Loucy (cell line): ENCODE results near the gene PFDN6.
"Not testable (repeated sequence)": the region's sequence is repeated elsewhere in the genome, so short reads cannot be mapped to it uniquely, and the experiment has no call there.

Source experiments
- H2AFZ ChIP-seq: fragments of 200-600 bp; sonication (generic); 2 replicates; pipeline ENCODE4 v1.6.0; 2016; ENCODE audit warnings: antibody characterized with exemption, mild to moderate bottlenecking, low read length, moderate library complexity
- H3F3A ChIP-seq: fragments of 200-600 bp; 2 replicates; pipeline ENCODE4 v1.6.0; 2016; ENCODE audit warnings: antibody characterized with exemption, low read depth, mild to moderate bottlenecking
- H3K27me3 ChIP-seq: fragments of 200-600 bp; sonication (generic); 2 replicates; pipeline ENCODE4 v1.6.1; 2014; ENCODE audit warnings: low read length, mild to moderate bottlenecking; ENCODE audit not compliant: insufficient read depth, poor library complexity, severe bottlenecking
- H3K36me3 ChIP-seq: fragments of 200-600 bp; sonication (generic); 2 replicates; pipeline ENCODE4 v1.6.1; 2016; ENCODE audit warnings: low read length; ENCODE audit not compliant: insufficient read depth
- H3K4me1 ChIP-seq: fragments of 200-600 bp; sonication (generic); 2 replicates; pipeline ENCODE4 v1.5.1; 2014; ENCODE audit warnings: low read length, mild to moderate bottlenecking; ENCODE audit not compliant: insufficient read depth, poor library complexity, severe bottlenecking
- H3K4me2 ChIP-seq: fragments of 200-600 bp; sonication (generic); 2 replicates; pipeline ENCODE4 v1.6.0; 2014; ENCODE audit warnings: antibody characterized with exemption, low read length, low read depth, mild to moderate bottlenecking; ENCODE audit not compliant: poor library complexity, severe bottlenecking
- H3K4me3 ChIP-seq: fragments of 200-600 bp; sonication (generic); 2 replicates; pipeline ENCODE4 v1.5.1; 2014; ENCODE audit warnings: low read length, mild to moderate bottlenecking, mixed read lengths; ENCODE audit not compliant: poor library complexity, severe bottlenecking
- H3K79me2 ChIP-seq: fragments of 200-600 bp; sonication (generic); 2 replicates; pipeline ENCODE4 v1.6.1; 2014; ENCODE audit warnings: low read length; ENCODE audit not compliant: insufficient read depth
- H3K9ac ChIP-seq: fragments of 200-600 bp; sonication (generic); 2 replicates; pipeline ENCODE4 v1.6.0; 2014; ENCODE audit warnings: mild to moderate bottlenecking, low read depth, low read length, moderate library complexity; ENCODE audit not compliant: poor library complexity, severe bottlenecking
- H3K9me2 ChIP-seq: fragments of 200-600 bp; sonication (generic); replicated peaks from 2 replicates; pipeline ENCODE4 v1.6.1; 2016; ENCODE audit warnings: low read depth, low read length, mixed read lengths
- H3K9me3 ChIP-seq: fragments of 200-600 bp; sonication (generic); 2 replicates; pipeline ENCODE4 v1.6.1; 2014; ENCODE audit warnings: mild to moderate bottlenecking, antibody characterized with exemption, low read length, low read depth; ENCODE audit not compliant: insufficient read depth
- H4K20me1 ChIP-seq: fragments of 200-600 bp; sonication (generic); 2 replicates; pipeline ENCODE4 v1.6.0; 2014; ENCODE audit warnings: antibody characterized with exemption, low read length, mild to moderate bottlenecking; ENCODE audit not compliant: insufficient read depth, poor library complexity, severe bottlenecking
- CTCF ChIP-seq: fragments of 200-600 bp; sonication (generic); conservative IDR thresholded peaks from 2 replicates; pipeline ENCODE4 v1.5.1; 2014; ENCODE audit warnings: mild to moderate bottlenecking, antibody characterized with exemption, low read length
- EZH2phosphoT487 ChIP-seq: fragments of 200-600 bp; IDR thresholded peaks from 2 replicates; pipeline ENCODE4 v1.6.1; 2018; ENCODE audit warnings: antibody characterized with exemption, mild to moderate bottlenecking, moderate library complexity, borderline replicate concordance

Gene PFDN6

DNA sequence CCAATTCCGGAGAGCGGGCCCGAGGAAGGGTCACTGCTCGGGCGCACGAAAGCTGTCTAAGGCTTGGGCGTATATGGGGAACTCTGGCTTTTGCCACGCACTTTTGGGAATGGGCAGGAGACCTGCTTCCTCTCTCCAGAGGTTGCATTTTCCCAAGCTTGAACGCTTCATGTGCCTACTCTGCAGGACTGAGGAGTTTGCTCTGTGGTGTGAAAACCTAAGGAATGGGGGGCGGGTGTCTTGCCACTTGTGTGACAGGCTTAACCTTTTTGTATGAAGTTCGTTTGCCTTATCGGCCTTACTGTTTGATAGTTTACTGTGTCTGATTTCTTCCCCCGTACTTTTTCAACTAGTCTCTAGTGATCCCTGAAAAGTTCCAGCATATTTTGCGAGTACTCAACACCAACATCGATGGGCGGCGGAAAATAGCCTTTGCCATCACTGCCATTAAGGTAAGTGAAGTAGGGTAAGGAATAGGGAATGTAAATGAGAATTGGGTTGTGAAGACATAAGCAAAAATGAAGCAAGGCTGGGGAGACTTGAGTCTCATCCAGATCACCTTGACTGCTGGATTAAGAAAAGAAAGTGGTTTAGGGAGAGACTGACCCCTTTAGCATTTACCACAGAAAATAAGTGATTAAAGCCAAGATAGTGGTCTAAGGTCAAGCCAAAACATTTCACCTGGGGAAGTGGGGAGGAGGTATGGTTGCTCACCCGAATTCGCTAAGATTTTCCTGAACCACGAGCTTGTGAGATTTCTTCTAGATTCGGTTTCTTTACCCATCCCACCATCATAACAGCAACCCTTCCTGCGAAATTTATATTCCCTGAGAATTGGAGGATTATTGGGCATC is 16.9 kb upstream of the PFDN6 start:
- Histone ChIP-seq H4K20me1 (peaks cover 47% of the 10 kb centered on the region), H3K79me2 (peaks cover 77% of the 10 kb centered on the region), H3K36me3 (peaks cover 43% of the 10 kb centered on the region), H3K9me3 (no peaks in the 10 kb centered on the region), H3K9ac (peak overlapping the region; percentile 94), H3K4me3 (peak overlapping the region; percentile 95), H3K27me3 (peaks cover 6% of the 10 kb centered on the region), H2AFZ (no peak overlapping the region), H3K4me1 (peaks cover 47% of the 10 kb centered on the region), H3K9me2 (no peaks in the 10 kb centered on the region), H3K4me2 (peak overlapping the region; percentile 99), H3F3A (peaks cover 5% of the 10 kb centered on the region; the same call in 1 of the 2 replicates)
- TF ChIP-seq EZH2phosphoT487 (no peak), CTCF (no peak)

- peaks cover 77% of the 10 kb centered on the region for H3K79me2 ChIP-seq
- no peak overlapping the region for H2AFZ ChIP-seq
- peaks cover 35% of the 10 kb centered on the region for H3K36me3 ChIP-seq
- H3K4me3 ChIP-seq = peak overlapping the region; percentile 95
- peaks cover 6% of the 10 kb centered on the region for H3K27me3 ChIP-seq
- H3K9me2 ChIP-seq = no peaks in the 10 kb centered on the region
- peaks cover 47% of the 10 kb centered on the region for H3K4me1 ChIP-seq
- peaks cover 8% of the 10 kb centered on the region; the same call in 1 of the 2 replicates for H3F3A ChIP-seq
- TF ChIP-seq CTCF = no peak
- TF ChIP-seq EZH2phosphoT487 = no peak
- H3K9me3 ChIP-seq = no peaks in the 10 kb centered on the region
- H4K20me1 ChIP-seq = peaks cover 47% of the 10 kb centered on the region
- peak overlapping the region; percentile 94 for H3K9ac ChIP-seq
- H3K4me2 ChIP-seq = peak overlapping the region; percentile 99
Observed at GRCh38 chr6:33273129-33273923, 16.1 kb upstream of the PFDN6 start.

- peak overlapping the region; percentile 99 for H3K4me2 ChIP-seq
- H3K9me2 ChIP-seq = no peaks in the 10 kb centered on the region
- peaks cover 47% of the 10 kb centered on the region for H4K20me1 ChIP-seq
- H3F3A ChIP-seq = peaks cover 10% of the 10 kb centered on the region; the same call in 1 of the 2 replicates
- peak overlapping the region; percentile 94 for H3K9ac ChIP-seq
- no peak for TF ChIP-seq CTCF
- no peak for TF ChIP-seq EZH2phosphoT487
- H3K4me3 ChIP-seq = peak overlapping the region; percentile 95
- peaks cover 70% of the 10 kb centered on the region for H3K79me2 ChIP-seq
- peaks cover 39% of the 10 kb centered on the region for H3K36me3 ChIP-seq
- no peaks in the 10 kb centered on the region for H3K9me3 ChIP-seq
- H3K27me3 ChIP-seq = peaks cover 6% of the 10 kb centered on the region
- H2AFZ ChIP-seq = no peak overlapping the region
- peaks cover 47% of the 10 kb centered on the region for H3K4me1 ChIP-seq
Observed at GRCh38 chr6:33273924-33274902, 15.2 kb upstream of the PFDN6 start.

DNA sequence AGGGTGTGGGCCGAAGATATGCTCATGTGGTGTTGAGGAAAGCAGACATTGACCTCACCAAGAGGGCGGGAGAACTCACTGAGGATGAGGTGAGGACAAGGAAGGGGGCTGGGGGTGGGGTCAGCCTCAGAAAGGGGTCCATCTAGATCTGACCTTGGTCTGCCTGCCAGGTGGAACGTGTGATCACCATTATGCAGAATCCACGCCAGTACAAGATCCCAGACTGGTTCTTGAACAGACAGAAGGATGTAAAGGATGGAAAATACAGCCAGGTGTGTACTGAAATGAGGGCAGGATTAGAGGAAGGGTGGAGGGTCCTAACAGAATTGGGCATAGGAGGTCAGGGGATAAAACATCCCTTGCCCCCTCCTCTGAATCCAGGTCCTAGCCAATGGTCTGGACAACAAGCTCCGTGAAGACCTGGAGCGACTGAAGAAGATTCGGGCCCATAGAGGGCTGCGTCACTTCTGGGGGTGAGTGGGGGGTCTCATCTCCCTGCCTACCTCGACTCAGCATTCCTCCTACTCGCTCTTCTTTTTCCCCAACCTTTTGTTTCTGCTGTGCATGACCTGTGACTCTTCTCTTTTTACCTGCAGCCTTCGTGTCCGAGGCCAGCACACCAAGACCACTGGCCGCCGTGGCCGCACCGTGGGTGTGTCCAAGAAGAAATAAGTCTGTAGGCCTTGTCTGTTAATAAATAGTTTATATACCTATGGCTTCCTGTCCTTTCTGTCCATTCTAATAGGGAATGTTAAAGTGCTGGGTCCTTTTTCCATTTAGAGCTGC is 13.4 kb upstream of the PFDN6 start:
- H3K4me2 ChIP-seq = peak overlapping the region; percentile 99
- peak overlapping the region; percentile 94 for H3K9ac ChIP-seq
- not testable (repeated sequence) for H3K9me3 ChIP-seq, H3K9me2 ChIP-seq, H3K27me3 ChIP-seq, H2AFZ ChIP-seq, H3F3A ChIP-seq
- H3K36me3 ChIP-seq = peaks cover 44% of the 10 kb centered on the region
- peaks cover 35% of the 10 kb centered on the region for H3K4me1 ChIP-seq
- peaks cover 47% of the 10 kb centered on the region for H4K20me1 ChIP-seq
- H3K4me3 ChIP-seq = peak overlapping the region; percentile 95
- peaks cover 53% of the 10 kb centered on the region for H3K79me2 ChIP-seq
